HepG2 (cell line): ENCODE results near the gene LRRC3. TPM values are rescaled to one million over a fixed set of nuclear protein-coding genes. Genes with fewer than 3 reads are reported as not detected.

Experiments
- ATAC-seq: fragments of 200-7000 bp; cut with Tn5 transposase; 3 replicates; pipeline ENCODE4 v1.9.1; 2020; ENCODE audit warnings: mild to moderate bottlenecking, moderate library complexity
- BruUV-seq: library from RNA; stranded (reverse); fragments of 400-500 nt; replicated peaks from 2 replicates; lab custom pipeline; 2021; lab: Mats Ljungman, UMichigan
- CTCF ChIA-PET: fragments of 300-600 bp; formaldehyde crosslinking; extraction: SDS; loops from one replicate; lab custom pipeline; 2021; ENCODE audit warnings: low total read pairs, inconsistent platforms, low intra/inter-chr PET ratio; lab: Yijun Ruan, JAX
- POLR2A ChIA-PET: fragments of 350-600 bp; sonication (Branson Sonifier 250); formaldehyde crosslinking; loops from one replicate; lab custom pipeline; 2020; ENCODE audit warnings: antibody characterized with exemption, inconsistent platforms; lab: Yijun Ruan, JAX
- DNase-seq: peaks from one replicate; pipeline ENCODE4 v3.0.0-alpha.2; 2015; ENCODE audit warnings: low spot score
- FAIRE-seq: peaks from 3 replicates; lab custom pipeline; 2011; peaks lifted over from hg19 to GRCh38; lab: Jason Lieb, UNC
- H2AFZ ChIP-seq: one replicate; pipeline ENCODE4 v1.6.1; 2011; ENCODE audit warnings: low read length, inconsistent platforms
- H3K27ac ChIP-seq: fragments of 300-600 bp; 3 replicates; pipeline ENCODE4 v1.8.0; 2011; ENCODE audit warnings: mixed run types, mild to moderate bottlenecking, mixed read lengths, low read length, inconsistent platforms; ENCODE audit not compliant: insufficient read depth; ENCODE audit errors: extremely low read length
- H3K27me3 ChIP-seq, 2 experiments: fragments of 200-600 bp in 1 of 2; 2 replicates in 1 of 2; 3 replicates in 1 of 2; pipeline versions ENCODE4 v1.6.0 to v1.8.0; 2011; ENCODE audit warnings: low read length in 2 of 2, mild to moderate bottlenecking in 2 of 2, moderate library complexity in 2 of 2, inconsistent platforms in 1 of 2; ENCODE audit not compliant: insufficient read depth in 2 of 2, control insufficient read depth in 1 of 2
- H3K36me3 ChIP-seq, 2 experiments: fragments of 200-600 bp in 1 of 2; replicated peaks in 1 of 2; 2 replicates in 1 of 2; 3 replicates in 1 of 2; pipeline versions ENCODE4 v1.5.1 to v1.8.0; 2011; ENCODE audit warnings: low read length in 2 of 2, inconsistent platforms in 1 of 2; ENCODE audit not compliant: insufficient read depth in 2 of 2, control insufficient read depth in 1 of 2
- H3K4me1 ChIP-seq: 2 replicates; pipeline ENCODE4 v1.5.1; 2012; ENCODE audit warnings: low read length, inconsistent platforms; ENCODE audit not compliant: insufficient read depth
- H3K4me2 ChIP-seq: 2 replicates; pipeline ENCODE4 v1.6.0; 2011; ENCODE audit warnings: low read depth, low read length, inconsistent platforms
- H3K4me3 ChIP-seq, 3 experiments: fragments of 200-600 bp in 1 of 3; sonication (generic), shearing (Covaris generic) in 1 of 3; replicated peaks in 1 of 3; 2 replicates each; pipeline ENCODE4 v1.5.1; 2011 to 2016; ENCODE audit warnings: low read length in 3 of 3, inconsistent platforms in 2 of 3, low read depth in 2 of 3, mild to moderate bottlenecking in 2 of 3, control low read depth in 1 of 3, mixed read lengths in 1 of 3; ENCODE audit not compliant: insufficient read depth in 1 of 3
- H3K79me2 ChIP-seq: one replicate; pipeline ENCODE4 v1.6.1; 2011; ENCODE audit warnings: low read length, inconsistent platforms; ENCODE audit not compliant: insufficient read depth
- H3K9ac ChIP-seq: 2 replicates; pipeline ENCODE4 v1.6.0; 2011; ENCODE audit warnings: mild to moderate bottlenecking, low read depth, low read length, inconsistent platforms; ENCODE audit not compliant: insufficient read depth
- H3K9me3 ChIP-seq: 2 replicates; pipeline ENCODE4 v1.5.1; 2012; ENCODE audit warnings: mild to moderate bottlenecking, low read length
- H4K20me1 ChIP-seq: 2 replicates; pipeline ENCODE4 v1.6.0; 2011; ENCODE audit warnings: inconsistent platforms, mild to moderate bottlenecking, low read length, moderate library complexity; ENCODE audit not compliant: insufficient read depth
- HMGXB3 ChIP-seq: sonication (generic); formaldehyde crosslinking; IDR thresholded peaks from 2 replicates; pipeline ENCODE4 v1.4.0; 2020; ENCODE audit warnings: missing genetic modification reagents, borderline replicate concordance
- HNRNPK ChIP-seq: fragments of 200-400 bp; formaldehyde crosslinking; IDR thresholded peaks from 2 replicates; pipeline ENCODE4 v1.6.1; 2018; ENCODE audit warnings: low read length, low read depth, moderate library complexity, mild to moderate bottlenecking; ENCODE audit not compliant: poor library complexity, severe bottlenecking
- HNRNPL ChIP-seq: fragments of 200-400 bp; formaldehyde crosslinking; IDR thresholded peaks from 2 replicates; pipeline ENCODE4 v1.6.1; 2017; ENCODE audit warnings: mild to moderate bottlenecking, low read depth, low read length
- SMAD1 ChIP-seq: sonication (generic); formaldehyde crosslinking; IDR thresholded peaks from 2 replicates; pipeline ENCODE4 v1.4.0; 2020; ENCODE audit warnings: missing genetic modification reagents, low read depth, mild to moderate bottlenecking, borderline replicate concordance
- ZFP36 ChIP-seq: fragments of 150-350 bp; IDR thresholded peaks from 2 replicates; pipeline ENCODE4 v1.6.1; 2018; ENCODE audit warnings: borderline replicate concordance, low read length, low read depth; ENCODE audit not compliant: partially characterized antibody
- ZNF709 ChIP-seq: sonication (generic); formaldehyde crosslinking; IDR thresholded peaks from 2 replicates; pipeline ENCODE4 v1.5.0; 2020; ENCODE audit warnings: mild to moderate bottlenecking, missing genetic modification reagents
- ZNF883 ChIP-seq: sonication (generic); formaldehyde crosslinking; IDR thresholded peaks from 2 replicates; pipeline ENCODE4 v1.5.1; 2020; ENCODE audit warnings: mild to moderate bottlenecking, missing genetic modification reagents; ENCODE audit errors: not compliant biosample characterization
- WGBS: methylation state at CpG from one replicate; pipeline ENCODE4 v1.1.6; 2017; ENCODE audit warnings: low lambda C conversion rate; 5-methylcytosine and 5-hydroxymethylcytosine counted together
- in situ Hi-C: cut with HindIII; loops from 2 replicates; pipeline ENCODE4 v1.10.0; 2017; ENCODE audit warnings: low pct_unique_long_range_greater_than_20kb; ENCODE audit not compliant: extremely low pct_ligation_motif_present
- intact Hi-C: fragments of 100-400 bp; cut with micrococcal nuclease; formaldehyde crosslinking; loops from one replicate; pipeline ENCODE4 v1.10.0; 2022; ENCODE audit not compliant: unreplicated experiment
- polyA plus RNA-seq, 8 experiments: library from polyadenylated mRNA; depleted of rRNA in 3 of 8; stranded (reverse) in 7 of 8; unstranded in 1 of 8; fragments of >200 nt; fragmentation: Illumina TruSeq in 4 of 8; extraction: Trizol in 4 of 8; gene quantifications; 2 replicates each; pipeline versions ENCODE4 v1.2.1 to v1.2.3, GENCODE V29; 2011 to 2016; ENCODE audit warnings: low read depth in 4 of 8, missing spikeins in 1 of 8, mixed read lengths in 1 of 8; ENCODE audit not compliant: insufficient read depth in 1 of 8
- total RNA-seq, 5 experiments: library from RNA; depleted of rRNA; stranded (reverse); fragments of >200 nt; fragmentation: Illumina TruSeq; extraction: Trizol; gene quantifications; 2 replicates each; pipeline ENCODE4 v1.2.3, GENCODE V29; 2016; ENCODE audit warnings: low read depth in 1 of 5

The LRRC3 gene
- total and polyA plus RNA-seq, 2 of the 13 experiments (the other 11 are each of a cell fraction or from before 2014, with no cell fraction given) = 4.8 to 16.5 TPM

GRCh38 chr21:44508711-44509445, 53.6 kb downstream of the LRRC3 start (continued):
- no peak for TF ChIP-seq HMGXB3 (CRISPR knock-in tag)
- TF ChIP-seq ZNF883 (CRISPR knock-in tag) = no peak
- TF ChIP-seq ZNF709 = no peak

- Histone ChIP-seq H3K27ac (no peak overlapping the region), H3K36me3 (peaks cover 14 to 19% of the 10 kb centered on the region in 2 experiments), H3K79me2 (peaks cover 25% of the 10 kb centered on the region), H3K4me1 (peaks cover 61% of the 10 kb centered on the region), H3K9me3 (no peaks in the 10 kb centered on the region), H4K20me1 (no peaks in the 10 kb centered on the region), H3K4me3 (no peak overlapping the region), H3K9ac (no peak overlapping the region), H2AFZ (no peak overlapping the region), H3K4me2 (no peak overlapping the region), H3K27me3 (no peaks in the 10 kb centered on the region; a peak in 1 of 5 replicates)
- WGBS = 98% methylated on average over 9 of the region's 12 CpGs
- ATAC-seq (no peak), DNase-seq (no peak), FAIRE-seq (no peak)
- intact Hi-C loops = no loop called here
- ChIA-PET POLR2A (interaction anchor here (1.0 to 1.6 kb wide), 2 partner anchors 11 to 26 kb away, joined by 3 read pairs; no protein-coding TSS in a partner anchor), CTCF (interaction anchor here (2.0 kb wide), 1 partner anchor 284 kb away, joined by 14 read pairs; no protein-coding TSS in a partner anchor)
- TF ChIP-seq SMAD1 (CRISPR knock-in tag) = no peak
- TF ChIP-seq HNRNPK = peak; percentile 36
- TF ChIP-seq HNRNPL = peak; percentile 94
- TF ChIP-seq ZFP36 = peak; percentile 14
- no TSS peak for BruUV-seq
- in situ Hi-C loops = loop anchor here (5.0 kb wide), 1 partner anchor 228 kb away; no protein-coding TSS in a partner anchor
These were observed 54.2 kb downstream of the LRRC3 start for GRCh38 chr21:44509539-44509938.
